HepG2 (cell line): ENCODE results near the gene DCAF15. TPM values are rescaled to one million over a fixed set of nuclear protein-coding genes. Genes with fewer than 3 reads are reported as not detected.

Experiments used
- ADNP ChIP-seq: sonication (generic); formaldehyde crosslinking; IDR thresholded peaks from 2 replicates; pipeline ENCODE4 v1.4.0; 2020; ENCODE audit warnings: missing genetic modification reagents
- ASH2L ChIP-seq: fragments of 300-600, 200-600 bp; sonication (generic); IDR thresholded peaks from 2 replicates; pipeline ENCODE4 v1.7.0; 2017; ENCODE audit warnings: low read depth, mild to moderate bottlenecking, moderate library complexity, mixed read lengths, low read length; ENCODE audit not compliant: insufficient read length
- CBX1 ChIP-seq: IDR thresholded peaks from one replicate; pipeline ENCODE4 v1.6.1; 2016; ENCODE audit warnings: antibody characterized with exemption, low read depth
- CCAR2 ChIP-seq: fragments of 200-400 bp; formaldehyde crosslinking; optimal IDR thresholded peaks from 2 replicates; pipeline ENCODE3; 2018; ENCODE audit warnings: low read depth, mild to moderate bottlenecking, low read length, moderate library complexity
- HCFC1 ChIP-seq: fragments of 150-350 bp; IDR thresholded peaks from 2 replicates; pipeline ENCODE4 v1.6.1; 2014; ENCODE audit warnings: low read depth, low read length
- HOXA3 ChIP-seq: sonication (generic); formaldehyde crosslinking; IDR thresholded peaks from 2 replicates; pipeline ENCODE4 v1.5.0; 2020; ENCODE audit warnings: missing genetic modification reagents
- MIER2 ChIP-seq: IDR thresholded peaks from 2 replicates; pipeline ENCODE4 v1.6.1; 2016; ENCODE audit warnings: missing biosample characterization, missing genetic modification reagents
- NR2F6 ChIP-seq, 2 experiments: IDR thresholded peaks; 2 replicates each; pipeline ENCODE4 v1.6.1; 2016; ENCODE audit warnings: antibody characterized with exemption in 1 of 2, mild to moderate bottlenecking in 1 of 2
- PCBP1 ChIP-seq: fragments of 200-400 bp; formaldehyde crosslinking; IDR thresholded peaks from 2 replicates; pipeline ENCODE4 v1.6.1; 2017; ENCODE audit warnings: mild to moderate bottlenecking, low read depth, low read length, borderline replicate concordance
- YEATS2 ChIP-seq: sonication (generic); formaldehyde crosslinking; IDR thresholded peaks from 2 replicates; pipeline ENCODE4 v1.4.0; 2020; ENCODE audit warnings: missing genetic modification reagents, borderline replicate concordance
- ZBTB3 ChIP-seq: sonication (generic); formaldehyde crosslinking; IDR thresholded peaks from 2 replicates; pipeline ENCODE4 v1.4.0; 2020; ENCODE audit warnings: low read depth, mild to moderate bottlenecking, moderate library complexity, missing genetic modification reagents, borderline replicate concordance
- ZMYM3 ChIP-seq: sonication (generic); formaldehyde crosslinking; IDR thresholded peaks from 2 replicates; pipeline ENCODE4 v1.5.1; 2020; ENCODE audit warnings: mild to moderate bottlenecking, missing genetic modification reagents
- ZMYM4 ChIP-seq: sonication (generic); formaldehyde crosslinking; IDR thresholded peaks from 2 replicates; pipeline ENCODE4 v1.8.1; 2023; ENCODE audit warnings: mild to moderate bottlenecking, missing genetic modification reagents
- ZNF547 ChIP-seq: sonication (generic); formaldehyde crosslinking; IDR thresholded peaks from 2 replicates; pipeline ENCODE4 v1.5.1; 2020; ENCODE audit warnings: mild to moderate bottlenecking, missing genetic modification reagents
- ZNF629 ChIP-seq: sonication (generic); formaldehyde crosslinking; conservative IDR thresholded peaks from 2 replicates; pipeline ENCODE4 v1.5.0; 2020; ENCODE audit warnings: missing genetic modification reagents
- ZSCAN9 ChIP-seq: IDR thresholded peaks from 2 replicates; pipeline ENCODE4 v1.6.1; 2016; ENCODE audit warnings: borderline replicate concordance
- polyA plus RNA-seq, 8 experiments: library from polyadenylated mRNA; depleted of rRNA in 3 of 8; stranded (reverse) in 7 of 8; unstranded in 1 of 8; fragments of >200 nt; fragmentation: Illumina TruSeq in 4 of 8; extraction: Trizol in 4 of 8; gene quantifications; 2 replicates each; pipeline versions ENCODE4 v1.2.1 to v1.2.3, GENCODE V29; 2011 to 2016; ENCODE audit warnings: low read depth in 4 of 8, missing spikeins in 1 of 8, mixed read lengths in 1 of 8; ENCODE audit not compliant: insufficient read depth in 1 of 8
- total RNA-seq, 5 experiments: library from RNA; depleted of rRNA; stranded (reverse); fragments of >200 nt; fragmentation: Illumina TruSeq; extraction: Trizol; gene quantifications; 2 replicates each; pipeline ENCODE4 v1.2.3, GENCODE V29; 2016; ENCODE audit warnings: low read depth in 1 of 5
- TF ChIP-seq, protein P1 (sequence below): sonication (generic); formaldehyde crosslinking; IDR thresholded peaks from 2 replicates; pipeline ENCODE4 v1.5.0; 2020; ENCODE audit warnings: missing genetic modification reagents
- TF ChIP-seq, protein P2 (sequence below): sonication (generic); formaldehyde crosslinking; IDR thresholded peaks from 2 replicates; pipeline ENCODE4 v1.5.0; 2020; ENCODE audit warnings: missing genetic modification reagents
- TF ChIP-seq, protein P3 (sequence below): sonication (generic); formaldehyde crosslinking; IDR thresholded peaks from 2 replicates; pipeline ENCODE4 v1.4.0; 2020; ENCODE audit warnings: missing genetic modification reagents, borderline replicate concordance
- TF ChIP-seq, protein P4 (sequence below): sonication (generic); formaldehyde crosslinking; IDR thresholded peaks from 2 replicates; pipeline ENCODE4 v1.5.1; 2020; ENCODE audit warnings: missing genetic modification reagents, mild to moderate bottlenecking, borderline replicate concordance
- TF ChIP-seq, protein P5 (sequence below): sonication (generic); formaldehyde crosslinking; IDR thresholded peaks from 2 replicates; pipeline ENCODE4 v1.4.0; 2020; ENCODE audit warnings: missing genetic modification reagents

Gene DCAF15
- total and polyA plus RNA-seq, 2 of the 13 experiments (the other 11 are each of a cell fraction or from before 2014, with no cell fraction given) = 13.6 to 14.0 TPM

DNA sequence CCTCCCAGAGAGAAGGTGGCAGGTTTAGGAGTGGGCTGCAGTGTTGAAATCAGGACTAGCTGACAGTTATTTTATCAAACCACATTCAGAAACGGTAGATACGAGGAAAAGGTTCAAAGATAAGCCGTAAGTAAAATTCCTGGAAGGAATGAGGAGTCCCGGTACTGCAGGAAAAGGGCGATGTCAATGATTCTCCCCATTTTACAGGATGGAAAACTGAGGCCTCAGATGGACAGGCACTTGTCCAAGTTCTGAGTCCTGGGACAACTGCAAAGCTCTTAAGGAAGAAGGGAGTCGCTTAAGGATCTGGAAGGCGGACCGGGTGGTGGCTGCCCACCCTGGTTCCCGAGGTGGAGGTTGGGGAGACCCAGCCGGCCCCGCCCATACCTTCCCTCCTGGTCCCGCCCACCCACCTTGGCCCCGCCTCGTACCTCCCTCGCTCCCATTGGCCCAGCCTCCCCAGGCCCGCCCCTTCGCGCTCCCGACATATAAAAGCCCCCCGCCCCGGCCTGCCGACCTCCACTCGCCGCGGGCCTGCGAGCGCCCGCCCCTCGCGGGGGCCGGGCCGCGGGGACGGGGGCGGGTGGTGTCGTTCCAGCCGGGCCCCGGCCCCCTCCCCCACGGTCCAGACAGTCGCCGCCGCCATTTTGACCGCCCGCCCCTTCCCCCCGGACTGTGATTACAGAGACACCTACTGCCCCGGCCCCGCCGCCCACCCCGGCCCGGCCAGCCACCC is 53.2 kb downstream of the DCAF15 start (continued):
- TF ChIP-seq ZMYM4 (CRISPR knock-in tag) (peak; percentile 10; the same call in 1 of the 2 replicates), CBX1 (peak; percentile 56), ZSCAN9 (CRISPR knock-in tag) (peak; percentile 16; the same call in 1 of the 2 replicates), ZMYM3 (CRISPR knock-in tag) (peak; percentile 100), NR2F6 (IDR thresholded peaks at IDR 0.05) (no peak), NR2F6 (CRISPR knock-in tag; IDR thresholded peaks at IDR 0.05) (no peak), ZNF629 (peak; percentile 100), MIER2 (no peak), HOXA3 (peak; percentile 36; the same call in 1 of the 2 replicates), YEATS2 (CRISPR knock-in tag) (no peak), ADNP (CRISPR knock-in tag) (peak; percentile 97), ZBTB3 (CRISPR knock-in tag) (no peak), ZNF547 (CRISPR knock-in tag) (no peak), HCFC1 (no peak), CCAR2 (no peak), ASH2L (peak; percentile 86), PCBP1 (no peak)
- TF ChIP-seq, protein P1, sequence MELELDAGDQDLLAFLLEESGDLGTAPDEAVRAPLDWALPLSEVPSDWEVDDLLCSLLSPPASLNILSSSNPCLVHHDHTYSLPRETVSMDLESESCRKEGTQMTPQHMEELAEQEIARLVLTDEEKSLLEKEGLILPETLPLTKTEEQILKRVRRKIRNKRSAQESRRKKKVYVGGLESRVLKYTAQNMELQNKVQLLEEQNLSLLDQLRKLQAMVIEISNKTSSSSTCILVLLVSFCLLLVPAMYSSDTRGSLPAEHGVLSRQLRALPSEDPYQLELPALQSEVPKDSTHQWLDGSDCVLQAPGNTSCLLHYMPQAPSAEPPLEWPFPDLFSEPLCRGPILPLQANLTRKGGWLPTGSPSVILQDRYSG (CRISPR knock-in tag) = 0 out of 2 replicates have a peak, but pooled peaks have one; percentile 30
- TF ChIP-seq, protein P2, sequence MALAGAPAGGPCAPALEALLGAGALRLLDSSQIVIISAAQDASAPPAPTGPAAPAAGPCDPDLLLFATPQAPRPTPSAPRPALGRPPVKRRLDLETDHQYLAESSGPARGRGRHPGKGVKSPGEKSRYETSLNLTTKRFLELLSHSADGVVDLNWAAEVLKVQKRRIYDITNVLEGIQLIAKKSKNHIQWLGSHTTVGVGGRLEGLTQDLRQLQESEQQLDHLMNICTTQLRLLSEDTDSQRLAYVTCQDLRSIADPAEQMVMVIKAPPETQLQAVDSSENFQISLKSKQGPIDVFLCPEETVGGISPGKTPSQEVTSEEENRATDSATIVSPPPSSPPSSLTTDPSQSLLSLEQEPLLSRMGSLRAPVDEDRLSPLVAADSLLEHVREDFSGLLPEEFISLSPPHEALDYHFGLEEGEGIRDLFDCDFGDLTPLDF (CRISPR knock-in tag) = no peak
- TF ChIP-seq, protein P3, sequence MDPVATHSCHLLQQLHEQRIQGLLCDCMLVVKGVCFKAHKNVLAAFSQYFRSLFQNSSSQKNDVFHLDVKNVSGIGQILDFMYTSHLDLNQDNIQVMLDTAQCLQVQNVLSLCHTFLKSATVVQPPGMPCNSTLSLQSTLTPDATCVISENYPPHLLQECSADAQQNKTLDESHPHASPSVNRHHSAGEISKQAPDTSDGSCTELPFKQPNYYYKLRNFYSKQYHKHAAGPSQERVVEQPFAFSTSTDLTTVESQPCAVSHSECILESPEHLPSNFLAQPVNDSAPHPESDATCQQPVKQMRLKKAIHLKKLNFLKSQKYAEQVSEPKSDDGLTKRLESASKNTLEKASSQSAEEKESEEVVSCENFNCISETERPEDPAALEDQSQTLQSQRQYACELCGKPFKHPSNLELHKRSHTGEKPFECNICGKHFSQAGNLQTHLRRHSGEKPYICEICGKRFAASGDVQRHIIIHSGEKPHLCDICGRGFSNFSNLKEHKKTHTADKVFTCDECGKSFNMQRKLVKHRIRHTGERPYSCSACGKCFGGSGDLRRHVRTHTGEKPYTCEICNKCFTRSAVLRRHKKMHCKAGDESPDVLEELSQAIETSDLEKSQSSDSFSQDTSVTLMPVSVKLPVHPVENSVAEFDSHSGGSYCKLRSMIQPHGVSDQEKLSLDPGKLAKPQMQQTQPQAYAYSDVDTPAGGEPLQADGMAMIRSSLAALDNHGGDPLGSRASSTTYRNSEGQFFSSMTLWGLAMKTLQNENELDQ = no peak
- TF ChIP-seq, protein P4, sequence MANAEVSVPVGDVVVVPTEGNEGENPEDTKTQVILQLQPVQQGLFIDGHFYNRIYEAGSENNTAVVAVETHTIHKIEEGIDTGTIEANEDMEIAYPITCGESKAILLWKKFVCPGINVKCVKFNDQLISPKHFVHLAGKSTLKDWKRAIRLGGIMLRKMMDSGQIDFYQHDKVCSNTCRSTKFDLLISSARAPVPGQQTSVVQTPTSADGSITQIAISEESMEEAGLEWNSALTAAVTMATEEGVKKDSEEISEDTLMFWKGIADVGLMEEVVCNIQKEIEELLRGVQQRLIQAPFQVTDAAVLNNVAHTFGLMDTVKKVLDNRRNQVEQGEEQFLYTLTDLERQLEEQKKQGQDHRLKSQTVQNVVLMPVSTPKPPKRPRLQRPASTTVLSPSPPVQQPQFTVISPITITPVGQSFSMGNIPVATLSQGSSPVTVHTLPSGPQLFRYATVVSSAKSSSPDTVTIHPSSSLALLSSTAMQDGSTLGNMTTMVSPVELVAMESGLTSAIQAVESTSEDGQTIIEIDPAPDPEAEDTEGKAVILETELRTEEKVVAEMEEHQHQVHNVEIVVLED (CRISPR knock-in tag) = peak; percentile 24; the same call in 1 of the 2 replicates
- TF ChIP-seq, protein P5, sequence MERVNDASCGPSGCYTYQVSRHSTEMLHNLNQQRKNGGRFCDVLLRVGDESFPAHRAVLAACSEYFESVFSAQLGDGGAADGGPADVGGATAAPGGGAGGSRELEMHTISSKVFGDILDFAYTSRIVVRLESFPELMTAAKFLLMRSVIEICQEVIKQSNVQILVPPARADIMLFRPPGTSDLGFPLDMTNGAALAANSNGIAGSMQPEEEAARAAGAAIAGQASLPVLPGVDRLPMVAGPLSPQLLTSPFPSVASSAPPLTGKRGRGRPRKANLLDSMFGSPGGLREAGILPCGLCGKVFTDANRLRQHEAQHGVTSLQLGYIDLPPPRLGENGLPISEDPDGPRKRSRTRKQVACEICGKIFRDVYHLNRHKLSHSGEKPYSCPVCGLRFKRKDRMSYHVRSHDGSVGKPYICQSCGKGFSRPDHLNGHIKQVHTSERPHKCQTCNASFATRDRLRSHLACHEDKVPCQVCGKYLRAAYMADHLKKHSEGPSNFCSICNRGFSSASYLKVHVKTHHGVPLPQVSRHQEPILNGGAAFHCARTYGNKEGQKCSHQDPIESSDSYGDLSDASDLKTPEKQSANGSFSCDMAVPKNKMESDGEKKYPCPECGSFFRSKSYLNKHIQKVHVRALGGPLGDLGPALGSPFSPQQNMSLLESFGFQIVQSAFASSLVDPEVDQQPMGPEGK (CRISPR knock-in tag) = peak; percentile 6; the same call in 1 of the 2 replicates
